ENCODE measurements around the gene CACNG3.

DNA sequence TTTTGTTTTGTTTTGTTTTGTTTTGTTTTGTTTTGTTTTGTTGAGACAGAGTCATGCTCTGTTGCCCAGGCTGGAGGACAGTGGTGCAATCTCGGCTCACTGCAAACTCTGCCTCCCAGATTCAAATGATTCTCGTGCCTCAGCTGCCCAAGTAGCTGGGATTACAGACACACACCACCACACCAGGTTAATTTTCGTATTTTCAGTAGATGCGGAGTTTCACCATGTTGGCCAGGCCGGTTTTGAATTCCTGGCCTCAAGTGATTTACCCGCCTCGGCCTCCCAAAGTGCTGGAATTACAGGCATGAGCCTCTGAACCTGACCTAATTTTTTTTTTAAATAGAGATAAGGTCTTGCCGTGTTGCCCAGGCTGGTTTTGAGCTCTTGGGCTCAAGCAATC lies 46.5 kb downstream of the CACNG3 start:
- TF ChIP-seq, protein P1, sequence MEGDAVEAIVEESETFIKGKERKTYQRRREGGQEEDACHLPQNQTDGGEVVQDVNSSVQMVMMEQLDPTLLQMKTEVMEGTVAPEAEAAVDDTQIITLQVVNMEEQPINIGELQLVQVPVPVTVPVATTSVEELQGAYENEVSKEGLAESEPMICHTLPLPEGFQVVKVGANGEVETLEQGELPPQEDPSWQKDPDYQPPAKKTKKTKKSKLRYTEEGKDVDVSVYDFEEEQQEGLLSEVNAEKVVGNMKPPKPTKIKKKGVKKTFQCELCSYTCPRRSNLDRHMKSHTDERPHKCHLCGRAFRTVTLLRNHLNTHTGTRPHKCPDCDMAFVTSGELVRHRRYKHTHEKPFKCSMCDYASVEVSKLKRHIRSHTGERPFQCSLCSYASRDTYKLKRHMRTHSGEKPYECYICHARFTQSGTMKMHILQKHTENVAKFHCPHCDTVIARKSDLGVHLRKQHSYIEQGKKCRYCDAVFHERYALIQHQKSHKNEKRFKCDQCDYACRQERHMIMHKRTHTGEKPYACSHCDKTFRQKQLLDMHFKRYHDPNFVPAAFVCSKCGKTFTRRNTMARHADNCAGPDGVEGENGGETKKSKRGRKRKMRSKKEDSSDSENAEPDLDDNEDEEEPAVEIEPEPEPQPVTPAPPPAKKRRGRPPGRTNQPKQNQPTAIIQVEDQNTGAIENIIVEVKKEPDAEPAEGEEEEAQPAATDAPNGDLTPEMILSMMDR (conservative IDR thresholded peaks at IDR 0.05; ENCODE audit: low read depth, low read length) = no peak
- TF ChIP-seq EZH2 (IDR thresholded peaks at IDR 0.05; ENCODE audit: low read length, unreplicated experiment) = no peak

Measured in PC-3 (cell line).